Thoracic aorta (tissue), 2 donors: Measurements from ENCODE around the gene SBF1. TPM values are rescaled to one million over a fixed set of nuclear protein-coding genes. Genes with fewer than 3 reads are reported as not detected.

Experiments
- ATAC-seq: fragments of 150-250 bp; one replicate; pipeline ENCODE4 v1.8.0; 2017; ENCODE audit warnings: low read depth; ENCODE audit not compliant: insufficient number of reproducible peaks, low FRiP score
- DNase-seq: peaks from one replicate; pipeline ENCODE4 v3.0.0-alpha.2; 2020; ENCODE audit warnings: low spot score
- H3K27ac ChIP-seq, 2 donors: fragments of 200-600 bp; sonication (generic); 1 replicate in 1 of 2; 2 replicates in 1 of 2; pipeline ENCODE4 v1.5.1; 2016; ENCODE audit warnings: mild to moderate bottlenecking in 2 of 2, moderate library complexity in 2 of 2
- H3K27me3 ChIP-seq: fragments of 200-600 bp; sonication (generic); replicated peaks from 2 replicates; pipeline ENCODE4 v1.6.0; 2016; ENCODE audit warnings: mild to moderate bottlenecking; ENCODE audit not compliant: insufficient read depth
- H3K36me3 ChIP-seq: fragments of 200-600 bp; sonication (generic); one replicate; pipeline ENCODE4 v1.5.1; 2016
- H3K4me1 ChIP-seq, 2 donors: fragments of 200-600 bp; sonication (generic); 1 replicate in 1 of 2; 2 replicates in 1 of 2; pipeline versions ENCODE4 v1.5.1 to v1.6.0; 2016; ENCODE audit warnings: low read depth in 2 of 2, mild to moderate bottlenecking in 1 of 2; ENCODE audit not compliant: control insufficient read depth in 1 of 2
- H3K4me3 ChIP-seq: fragments of 200-600 bp; sonication (generic); 2 replicates; pipeline ENCODE4 v1.5.1; 2016; ENCODE audit warnings: mild to moderate bottlenecking
- H3K9me3 ChIP-seq: fragments of 200-600 bp; sonication (generic); 2 replicates; pipeline ENCODE4 v1.5.1; 2016
- CTCF ChIP-seq: fragments of 200-600 bp; sonication (generic); IDR thresholded peaks from one replicate; pipeline ENCODE4 v1.5.1; 2019; ENCODE audit warnings: antibody characterized with exemption
- total RNA-seq, 2 donors: library from RNA; depleted of rRNA; stranded (reverse); fragments of >200 nt; gene quantifications; one replicate each; pipeline versions ENCODE4 v1.1.0 to v1.2.3, GENCODE V29; 2016

The SBF1 gene
- total RNA-seq, 2 donors from 2014 or later, result 72.9 to 99.9 TPM

GRCh38 chr22:50445071-50445879 is 29.6 kb downstream of the SBF1 start:
- Histone ChIP-seq H3K4me1 (no peaks in the 10 kb centered on the region), H3K36me3 (peaks cover 34% of the 10 kb centered on the region), H3K9me3 (no peaks in the 10 kb centered on the region), H3K27ac (peak overlapping the region in 1 of 2 donors; percentile 8), H3K4me3 (no peak overlapping the region), H3K27me3 (no peaks in the 10 kb centered on the region)
- TF ChIP-seq CTCF, result no peak
- no peak for DNase-seq
- ATAC-seq, result no peak

GRCh38 chr22:50444663-50445062 is 30.2 kb downstream of the SBF1 start:
- DNase-seq, result no peak
- TF ChIP-seq CTCF, result no peak
- Histone ChIP-seq H3K9me3 (no peaks in the 10 kb centered on the region), H3K4me3 (no peak overlapping the region), H3K27ac (peak overlapping the region in 1 of 2 donors; percentile 8), H3K27me3 (no peaks in the 10 kb centered on the region), H3K4me1 (no peaks in the 10 kb centered on the region), H3K36me3 (peaks cover 40% of the 10 kb centered on the region)
- no peak for ATAC-seq

- no peaks in the 10 kb centered on the region for H3K4me1 ChIP-seq
- DNase-seq, result no peak
- ATAC-seq, result no peak
- H3K4me3 ChIP-seq, result no peak overlapping the region
- no peaks in the 10 kb centered on the region for H3K9me3 ChIP-seq
- TF ChIP-seq CTCF, result no peak
- H3K27me3 ChIP-seq, result no peaks in the 10 kb centered on the region
- H3K36me3 ChIP-seq, result peaks cover 46% of the 10 kb centered on the region
- no peak overlapping the region for H3K27ac ChIP-seq
Observed at GRCh38 chr22:50443801-50444625, 30.8 kb downstream of the SBF1 start.

- H3K4me1 ChIP-seq, result no peaks in the 10 kb centered on the region
- TF ChIP-seq CTCF, result no peak
- no peak overlapping the region for H3K27ac ChIP-seq
- H3K4me3 ChIP-seq, result no peak overlapping the region
- no peaks in the 10 kb centered on the region for H3K27me3 ChIP-seq
- H3K36me3 ChIP-seq, result peaks cover 52% of the 10 kb centered on the region
- no peak for ATAC-seq
- H3K9me3 ChIP-seq, result no peaks in the 10 kb centered on the region
- no peak for DNase-seq
Observed at GRCh38 chr22:50443197-50443596, 31.6 kb downstream of the SBF1 start.

- Histone ChIP-seq H3K9me3 (no peaks in the 10 kb centered on the region), H3K4me3 (no peak overlapping the region), H3K4me1 (no peaks in the 10 kb centered on the region), H3K27me3 (no peaks in the 10 kb centered on the region), H3K36me3 (peaks cover 50% of the 10 kb centered on the region), H3K27ac (no peak overlapping the region)
- ATAC-seq, result no peak
- no peak for TF ChIP-seq CTCF
- DNase-seq, result no peak
Observed at GRCh38 chr22:50441428-50441993, 33.3 kb downstream of the SBF1 start.
